H9 (cell line): ENCODE results near the gene DEPP1. TPM values are rescaled to one million over a fixed set of nuclear protein-coding genes. Genes with fewer than 3 reads are reported as not detected.

Source experiments
- DNase-seq: peaks from one replicate; pipeline ENCODE4 v3.0.0-alpha.2; 2017
- H2AFZ ChIP-seq: one replicate; pipeline ENCODE4 v1.6.1; 2013; ENCODE audit warnings: mild to moderate bottlenecking, low read length, control low read depth, moderate library complexity
- H2AK5ac ChIP-seq: 2 replicates; pipeline ENCODE4 v1.6.1; 2013; ENCODE audit warnings: low read length, control low read depth, mixed read lengths; ENCODE audit not compliant: insufficient read length
- H2BK120ac ChIP-seq: one replicate; pipeline ENCODE4 v1.6.1; 2013; ENCODE audit warnings: low read depth, mild to moderate bottlenecking, low read length, control low read depth, inconsistent platforms; ENCODE audit not compliant: poor library complexity, severe bottlenecking
- H2BK12ac ChIP-seq: 2 replicates; pipeline ENCODE4 v1.6.1; 2013; ENCODE audit warnings: low read length, control low read depth, mixed read lengths, low read depth; ENCODE audit not compliant: insufficient read length
- H2BK15ac ChIP-seq: 2 replicates; pipeline ENCODE4 v1.6.1; 2013; ENCODE audit warnings: low read depth, low read length, control low read depth
- H2BK20ac ChIP-seq: one replicate; pipeline ENCODE4 v1.6.1; 2013; ENCODE audit warnings: low read depth, mild to moderate bottlenecking, low read length, control low read depth, inconsistent platforms; ENCODE audit not compliant: poor library complexity, severe bottlenecking
- H2BK5ac ChIP-seq: 2 replicates; pipeline ENCODE4 v1.6.1; 2013; ENCODE audit warnings: low read length, control low read depth, mixed read lengths; ENCODE audit not compliant: insufficient read length
- H3K14ac ChIP-seq: 2 replicates; pipeline ENCODE4 v1.6.1; 2013; ENCODE audit warnings: low read length, control low read depth; ENCODE audit not compliant: insufficient read depth
- H3K18ac ChIP-seq: 2 replicates; pipeline ENCODE4 v1.6.1; 2013; ENCODE audit warnings: low read depth, mild to moderate bottlenecking, mixed read lengths, low read length, control low read depth; ENCODE audit not compliant: insufficient read length
- H3K23ac ChIP-seq: 2 replicates; pipeline ENCODE4 v1.6.1; 2013; ENCODE audit warnings: low read length, control low read depth, mixed read lengths, low read depth; ENCODE audit not compliant: insufficient read length
- H3K23me2 ChIP-seq: 2 replicates; pipeline ENCODE4 v1.6.1; 2013; ENCODE audit warnings: low read depth, mild to moderate bottlenecking, mixed read lengths, low read length, control low read depth; ENCODE audit not compliant: insufficient read length, poor library complexity, severe bottlenecking
- H3K27ac ChIP-seq: 2 replicates; pipeline ENCODE4 v1.5.1; 2013; ENCODE audit warnings: low read length, control low read depth, mixed read lengths, low read depth; ENCODE audit not compliant: insufficient read length
- H3K27me3 ChIP-seq: 2 replicates; pipeline ENCODE4 v1.6.1; 2013; ENCODE audit warnings: low read length, control low read depth, inconsistent platforms; ENCODE audit not compliant: insufficient read depth
- H3K4ac ChIP-seq: 2 replicates; pipeline ENCODE4 v1.6.1; 2013; ENCODE audit warnings: low read depth, mild to moderate bottlenecking, control low read depth, inconsistent platforms, low read length, moderate library complexity
- H3K4me1 ChIP-seq: 2 replicates; pipeline ENCODE4 v1.6.1; 2013; ENCODE audit warnings: low read length, control low read depth, inconsistent platforms; ENCODE audit not compliant: insufficient read depth
- H3K4me2 ChIP-seq: 2 replicates; pipeline ENCODE4 v1.6.1; 2013; ENCODE audit warnings: low read length, control low read depth, mixed read lengths; ENCODE audit not compliant: insufficient read length, insufficient read depth
- H3K56ac ChIP-seq: 2 replicates; pipeline ENCODE4 v1.6.1; 2013; ENCODE audit warnings: low read depth, mild to moderate bottlenecking, mixed read lengths, low read length, control low read depth; ENCODE audit not compliant: insufficient read length
- H3K79me1 ChIP-seq: 2 replicates; pipeline ENCODE4 v1.6.1; 2013; ENCODE audit warnings: low read depth, mild to moderate bottlenecking, moderate library complexity, low read length, control low read depth, inconsistent platforms; ENCODE audit not compliant: insufficient read depth, poor library complexity, severe bottlenecking
- H3K79me2 ChIP-seq: 2 replicates; pipeline ENCODE4 v1.6.1; 2013; ENCODE audit warnings: low read length, control low read depth, inconsistent platforms; ENCODE audit not compliant: insufficient read depth
- H3K9ac ChIP-seq: 2 replicates; pipeline ENCODE4 v1.6.1; 2013; ENCODE audit warnings: low read length, control low read depth, mixed read lengths; ENCODE audit not compliant: insufficient read length; ENCODE audit errors: extremely low read depth
- H3K9me3 ChIP-seq: one replicate; pipeline ENCODE4 v1.6.1; 2013; ENCODE audit warnings: low read depth, low read length, inconsistent platforms; ENCODE audit not compliant: control insufficient read depth
- H3T11ph ChIP-seq: one replicate; pipeline ENCODE4 v1.6.1; 2013; ENCODE audit warnings: mild to moderate bottlenecking, low read length, control low read depth, inconsistent platforms
- H4K20me1 ChIP-seq: one replicate; pipeline ENCODE4 v1.6.1; 2013; ENCODE audit not compliant: control insufficient read depth, insufficient read length, insufficient read depth
- H4K5ac ChIP-seq: 2 replicates; pipeline ENCODE4 v1.6.1; 2013; ENCODE audit warnings: low read depth, mild to moderate bottlenecking, mixed read lengths, low read length, control low read depth; ENCODE audit not compliant: insufficient read length
- H4K8ac ChIP-seq: replicated peaks from 2 replicates; pipeline ENCODE4 v1.6.1; 2013; ENCODE audit warnings: low read length, control low read depth, mixed read lengths, low read depth; ENCODE audit not compliant: insufficient read length
- H4K91ac ChIP-seq: 2 replicates; pipeline ENCODE4 v1.6.1; 2013; ENCODE audit warnings: low read depth, mild to moderate bottlenecking, moderate library complexity, mixed read lengths, low read length, control low read depth; ENCODE audit not compliant: insufficient read length
- H3K27ac Mint-ChIP-seq, 3 experiments: 2 replicates in 2 of 3; 3 replicates in 1 of 3; pipeline ENCODE4 v1.8.0; 2020 to 2021; ENCODE audit warnings: mixed read lengths in 3 of 3, mild to moderate bottlenecking in 1 of 3, moderate library complexity in 1 of 3
- H3K27me3 Mint-ChIP-seq: 2 replicates; pipeline ENCODE4 v1.8.0; 2021; ENCODE audit warnings: low read depth, mild to moderate bottlenecking, moderate library complexity, mixed read lengths
- H3K36me3 Mint-ChIP-seq, 3 experiments: 2 replicates in 2 of 3; 3 replicates in 1 of 3; pipeline ENCODE4 v1.8.0; 2020 to 2021; ENCODE audit warnings: low read depth in 3 of 3, mixed read lengths in 3 of 3; ENCODE audit not compliant: insufficient read depth in 1 of 3
- H3K4me1 Mint-ChIP-seq, 2 experiments: 2 replicates each; pipeline ENCODE4 v1.8.0; 2020; ENCODE audit warnings: mixed read lengths in 2 of 2
- H3K4me3 Mint-ChIP-seq, 2 experiments: 2 replicates in 1 of 2; 3 replicates in 1 of 2; pipeline ENCODE4 v1.8.0; 2020 to 2021; ENCODE audit warnings: mild to moderate bottlenecking in 2 of 2, mixed read lengths in 2 of 2, moderate library complexity in 1 of 2
- H3K9me3 Mint-ChIP-seq, 2 experiments: 2 replicates in 1 of 2; 3 replicates in 1 of 2; pipeline ENCODE4 v1.8.0; 2020; ENCODE audit warnings: mild to moderate bottlenecking in 2 of 2, mixed read lengths in 2 of 2, moderate library complexity in 1 of 2
- CTCF ChIP-seq: fragments of 200-600 bp; sonication (generic); conservative IDR thresholded peaks from 3 replicates; pipeline ENCODE4 v1.8.0; 2021; ENCODE audit warnings: antibody characterized with exemption, mild to moderate bottlenecking
- WGBS: extraction: QIAGEN DNeasy Blood & Tissue Kit; methylation state at CpG from one replicate; pipeline ENCODE4 v1.1.7; 2013; ENCODE audit warnings: missing lambda C conversion rate, low lambda C conversion rate, mixed read lengths; ENCODE audit not compliant: insufficient read length; ENCODE audit errors: extremely low coverage; 5-methylcytosine and 5-hydroxymethylcytosine counted together
- total RNA-seq: library from RNA; stranded (reverse); gene quantifications from 2 replicates; pipeline ENCODE4 v1.2.1, GENCODE V29; 2021

The DEPP1 gene
- total RNA-seq, 1 experiment from 2014 or later: 2.4 TPM

- H3K27ac Mint-ChIP-seq: no peak overlapping the region
Measured at GRCh38 chr10:44966129-44966815, 12.3 kb downstream of the DEPP1 start.

More at GRCh38 chr10:44966129-44966815, 12.3 kb downstream of the DEPP1 start:
- WGBS: no CpG with 5 or more reads among the region's 8 CpGs
- H3K79me1 ChIP-seq: no peaks in the 10 kb centered on the region
- no peak overlapping the region for H2BK5ac ChIP-seq
- no peak for DNase-seq
- H3K27ac ChIP-seq: no peak overlapping the region
- H3K79me2 ChIP-seq: no peaks in the 10 kb centered on the region
- H3K14ac ChIP-seq: no peak overlapping the region
- no peak overlapping the region for H2AFZ ChIP-seq
- H4K5ac ChIP-seq: no peak overlapping the region
- H4K91ac ChIP-seq: no peak overlapping the region
- H2AK5ac ChIP-seq: no peak overlapping the region
- peaks cover 57 to 58% of the 10 kb centered on the region in 2 experiments for H3K4me1 Mint-ChIP-seq
- H3K18ac ChIP-seq: no peak overlapping the region
- peaks cover 17% of the 10 kb centered on the region for H3K4me1 ChIP-seq
- no peaks in the 10 kb centered on the region for H3K23me2 ChIP-seq
- H3K4me3 Mint-ChIP-seq: no peak overlapping the region
- peaks cover under 1% of the 10 kb centered on the region; the same call in 1 of the 2 replicates for H3K27me3 Mint-ChIP-seq
- H3T11ph ChIP-seq: no peak overlapping the region
- no peak overlapping the region for H2BK12ac ChIP-seq
- no peak overlapping the region for H2BK120ac ChIP-seq
- no peak overlapping the region for H2BK20ac ChIP-seq
- H3K56ac ChIP-seq: no peak overlapping the region
- no peak overlapping the region for H3K9ac ChIP-seq
- no peak overlapping the region for H3K4ac ChIP-seq
- TF ChIP-seq CTCF: no peak
- H3K23ac ChIP-seq: no peak overlapping the region
- H3K9me3 Mint-ChIP-seq: no peaks in the 10 kb centered on the region; a peak in 2 of 5 replicates
- no peaks in the 10 kb centered on the region for H4K20me1 ChIP-seq
- H2BK15ac ChIP-seq: no peak overlapping the region
- H3K4me2 ChIP-seq: no peak overlapping the region
- H3K27me3 ChIP-seq: no peaks in the 10 kb centered on the region
- no peaks in the 10 kb centered on the region for H3K9me3 ChIP-seq
- H4K8ac ChIP-seq: no peak overlapping the region
- peaks cover 6 to 20% (median 7%) of the 10 kb centered on the region in 3 experiments; a peak in 6 of 7 replicates for H3K36me3 Mint-ChIP-seq
